CD14-positive monocyte (primary cell): ENCODE measurements around the gene CDH22. TPM values are rescaled to one million over a fixed set of nuclear protein-coding genes. Genes with fewer than 3 reads are reported as not detected.

Experiments used
- DNase-seq, 3 donors: peaks; one replicate each; pipeline ENCODE4 v3.0.0-alpha.2; 2011 to 2022
- H2AFZ ChIP-seq: 2 replicates; pipeline ENCODE4 v1.6.0; 2012; ENCODE audit warnings: mild to moderate bottlenecking, low read depth, low read length, inconsistent platforms; ENCODE audit not compliant: insufficient read depth, poor library complexity, severe bottlenecking
- H3K27ac ChIP-seq, 2 donors: 1 replicate in 1 of 2; 2 replicates in 1 of 2; pipeline ENCODE4 v1.5.1; 2012 to 2013; ENCODE audit warnings: low read length in 2 of 2, control low read depth in 1 of 2, inconsistent platforms in 1 of 2, low read depth in 1 of 2, mild to moderate bottlenecking in 1 of 2
- H3K27me3 ChIP-seq, 2 donors: one replicate each; pipeline versions ENCODE4 v1.6.0 to v1.6.1; 2011 to 2013; ENCODE audit warnings: low read length in 2 of 2; ENCODE audit not compliant: control insufficient read depth in 2 of 2, insufficient read depth in 2 of 2
- H3K36me3 ChIP-seq, 2 donors: replicated peaks in 1 of 2; 1 replicate in 1 of 2; 2 replicates in 1 of 2; pipeline versions ENCODE4 v1.5.1 to v1.6.1; 2012 to 2013; ENCODE audit warnings: low read length in 2 of 2, control low read depth in 1 of 2, inconsistent platforms in 1 of 2, mild to moderate bottlenecking in 1 of 2; ENCODE audit not compliant: insufficient read depth in 2 of 2, control insufficient read depth in 1 of 2
- H3K4me1 ChIP-seq, 2 donors: 1 replicate in 1 of 2; 2 replicates in 1 of 2; pipeline versions ENCODE4 v1.5.1 to v1.6.1; 2012 to 2013; ENCODE audit warnings: low read length in 2 of 2, control low read depth in 1 of 2, inconsistent platforms in 1 of 2, mild to moderate bottlenecking in 1 of 2, moderate library complexity in 1 of 2; ENCODE audit not compliant: insufficient read depth in 2 of 2, control insufficient read depth in 1 of 2
- H3K4me2 ChIP-seq: replicated peaks from 2 replicates; pipeline ENCODE3; 2012; ENCODE audit warnings: low read length, moderate library complexity, mild to moderate bottlenecking; ENCODE audit not compliant: poor library complexity, severe bottlenecking; ENCODE audit errors: extremely low read depth
- H3K4me3 ChIP-seq, 3 experiments: fragments of 200-600 bp in 1 of 3; sonication (generic) in 1 of 3; replicated peaks in 1 of 3; 1 replicate in 2 of 3; 2 replicates in 1 of 3; pipeline ENCODE4 v1.5.1; 2011 to 2013; ENCODE audit warnings: low read length in 3 of 3, mild to moderate bottlenecking in 3 of 3, control low read depth in 2 of 3, low read depth in 2 of 3, inconsistent platforms in 1 of 3, moderate library complexity in 1 of 3
- H3K79me2 ChIP-seq: 2 replicates; pipeline ENCODE4 v1.6.0; 2012; ENCODE audit warnings: mild to moderate bottlenecking, control low read depth, inconsistent platforms, low read length, moderate library complexity; ENCODE audit not compliant: insufficient read depth
- H3K9ac ChIP-seq: 2 replicates; pipeline ENCODE4 v1.6.0; 2017; ENCODE audit warnings: low read length, mild to moderate bottlenecking; ENCODE audit not compliant: insufficient read depth, poor library complexity, severe bottlenecking
- H3K9me3 ChIP-seq, 2 donors: replicated peaks in 1 of 2; 1 replicate in 1 of 2; 2 replicates in 1 of 2; pipeline versions ENCODE4 v1.5.1 to v1.6.1; 2012 to 2013; ENCODE audit warnings: low read length in 2 of 2, control low read depth in 1 of 2; ENCODE audit not compliant: control insufficient read depth in 1 of 2, insufficient read depth in 1 of 2
- H4K20me1 ChIP-seq: 2 replicates; pipeline ENCODE4 v1.6.0; 2012; ENCODE audit warnings: mild to moderate bottlenecking, low read length, control low read depth, moderate library complexity; ENCODE audit not compliant: insufficient read depth
- H3K27ac Mint-ChIP-seq, 7 donors: one replicate each; pipeline ENCODE4 v1.8.0; 2020; ENCODE audit warnings: mild to moderate bottlenecking in 7 of 7, mixed read lengths in 7 of 7, moderate library complexity in 6 of 7, inconsistent platforms in 2 of 7
- H3K27me3 Mint-ChIP-seq, 3 donors: one replicate each; pipeline ENCODE4 v1.8.0; 2021 to 2022; ENCODE audit warnings: low read depth in 3 of 3, mild to moderate bottlenecking in 3 of 3, mixed read lengths in 3 of 3, moderate library complexity in 3 of 3, inconsistent platforms in 1 of 3
- H3K36me3 Mint-ChIP-seq, 2 donors: one replicate each; pipeline ENCODE4 v1.8.0; 2020; ENCODE audit warnings: mixed read lengths in 2 of 2, inconsistent platforms in 1 of 2, mild to moderate bottlenecking in 1 of 2
- H3K4me1 Mint-ChIP-seq: one replicate; pipeline ENCODE4 v1.8.0; 2020; ENCODE audit warnings: mild to moderate bottlenecking, mixed read lengths
- H3K4me3 Mint-ChIP-seq, 2 donors: one replicate each; pipeline ENCODE4 v1.8.0; 2020; ENCODE audit warnings: mild to moderate bottlenecking in 2 of 2, mixed read lengths in 2 of 2, moderate library complexity in 1 of 2
- H3K9me3 Mint-ChIP-seq, 7 donors: one replicate each; pipeline ENCODE4 v1.8.0; 2020 to 2022; ENCODE audit warnings: mixed read lengths in 7 of 7, mild to moderate bottlenecking in 6 of 7, moderate library complexity in 6 of 7, inconsistent platforms in 2 of 7
- CTCF ChIP-seq: fragments of 200-600 bp; IDR thresholded peaks from one replicate; pipeline ENCODE4 v1.8.0; 2022; ENCODE audit warnings: antibody characterized with exemption, mild to moderate bottlenecking
- WGBS: methylation state at CpG from one replicate; pipeline ENCODE4 v1.1.5; 2013; ENCODE audit warnings: missing lambda C conversion rate; ENCODE audit not compliant: insufficient coverage; 5-methylcytosine and 5-hydroxymethylcytosine counted together
- intact Hi-C, 2 donors: fragments of 100-400 bp; cut with micrococcal nuclease; formaldehyde crosslinking; loops; one replicate each; pipeline versions ENCODE4 v1.15.0 to v1.15.1; 2023
- polyA plus RNA-seq, 3 donors: library from polyadenylated mRNA; depleted of rRNA in 1 of 3; unstranded in 2 of 3; stranded (reverse) in 1 of 3; fragments of 300-500 nt in 2 of 3; fragments of >200 nt in 1 of 3; fragmentation: Illumina TruSeq in 2 of 3; gene quantifications; 1 replicate in 2 of 3; 2 replicates in 1 of 3; pipeline ENCODE4 v1.2.3, GENCODE V29; 2012 to 2021

Gene CDH22
- polyA plus RNA-seq, 3 donors, result not detected

- H3K27ac Mint-ChIP-seq, result no peak overlapping the region
- DNase-seq, result no peak
- H3K27me3 ChIP-seq, result peaks cover 78 to 92% of the 10 kb centered on the region in 2 donors
Measured at GRCh38 chr20:46309945-46310344, 1.6 kb upstream of the CDH22 start.

GRCh38 chr20:46307999-46308257, 370 bp downstream of the CDH22 start:
- Histone ChIP-seq H3K4me2 (peak overlapping the region; percentile 72), H3K4me1 (peaks cover 7 to 18% of the 10 kb centered on the region in 2 donors), H3K27me3 (peaks cover 62 to 79% of the 10 kb centered on the region in 2 donors), H3K4me3 (peak overlapping the region in 1 of 3 experiments; percentile 63), H4K20me1 (no peaks in the 10 kb centered on the region), H2AFZ (peak overlapping the region; percentile 53), H3K36me3 (no peaks in the 10 kb centered on the region), H3K9me3 (peaks cover 0 to 32% of the 10 kb centered on the region in 2 donors), H3K79me2 (no peaks in the 10 kb centered on the region), H3K27ac (no peak overlapping the region), H3K9ac (peak overlapping the region; percentile 8)
- TF ChIP-seq CTCF, result no peak
- Mint-ChIP-seq H3K9me3 (peaks cover 0 to 8% (median 4%) of the 10 kb centered on the region in 7 donors), H3K36me3 (peaks cover 0 to 4% of the 10 kb centered on the region in 2 donors), H3K27me3 (peaks cover 70 to 87% (median 77%) of the 10 kb centered on the region in 3 donors), H3K4me1 (peaks cover 11% of the 10 kb centered on the region), H3K4me3 (no peak overlapping the region), H3K27ac (no peak overlapping the region)
- WGBS, result under 1% methylated on average over 27 of the region's 35 CpGs
- DNase-seq, result no peak
- intact Hi-C loops, result no loop called here

More at GRCh38 chr20:46309945-46310344, 1.6 kb upstream of the CDH22 start:
- WGBS, result 86% methylated on average over 1 of the region's 2 CpGs
- intact Hi-C loops, result no loop called here
- Histone ChIP-seq H3K4me2 (no peak overlapping the region), H3K27ac (no peak overlapping the region), H3K9me3 (peaks cover 0 to 40% of the 10 kb centered on the region in 2 donors), H3K9ac (no peak overlapping the region), H3K79me2 (no peaks in the 10 kb centered on the region), H3K4me1 (peaks cover 7 to 18% of the 10 kb centered on the region in 2 donors), H3K36me3 (no peaks in the 10 kb centered on the region), H3K4me3 (no peak overlapping the region), H2AFZ (no peak overlapping the region), H4K20me1 (no peaks in the 10 kb centered on the region)
- H3K4me3 Mint-ChIP-seq, result peak overlapping the region in 1 of 2 donors; percentile 84
- peaks cover 0 to 8% (median 4%) of the 10 kb centered on the region in 7 donors for H3K9me3 Mint-ChIP-seq
- peaks cover 84 to 94% (median 89%) of the 10 kb centered on the region in 3 donors for H3K27me3 Mint-ChIP-seq
- TF ChIP-seq CTCF, result no peak
- peaks cover 11% of the 10 kb centered on the region for H3K4me1 Mint-ChIP-seq
- H3K36me3 Mint-ChIP-seq, result peaks cover 0 to 4% of the 10 kb centered on the region in 2 donors
